OCI-LY7 (cell line): ENCODE data around the gene ACER1.

Source experiments
- EZH2phosphoT487 ChIP-seq: fragments of 200-600 bp; sonication (generic); IDR thresholded peaks from 2 replicates; pipeline ENCODE4 v1.6.1; 2018; ENCODE audit warnings: low read depth, borderline replicate concordance, mild to moderate bottlenecking, mixed run types, antibody characterized with exemption, low read length, moderate library complexity, mixed read lengths
- TF ChIP-seq, protein P1 (sequence below): fragments of 200-600 bp; sonication (generic); conservative IDR thresholded peaks from 2 replicates; pipeline ENCODE4 v1.5.1; 2014; ENCODE audit warnings: mild to moderate bottlenecking, antibody characterized with exemption, low read length, moderate library complexity, mixed read lengths

DNA sequence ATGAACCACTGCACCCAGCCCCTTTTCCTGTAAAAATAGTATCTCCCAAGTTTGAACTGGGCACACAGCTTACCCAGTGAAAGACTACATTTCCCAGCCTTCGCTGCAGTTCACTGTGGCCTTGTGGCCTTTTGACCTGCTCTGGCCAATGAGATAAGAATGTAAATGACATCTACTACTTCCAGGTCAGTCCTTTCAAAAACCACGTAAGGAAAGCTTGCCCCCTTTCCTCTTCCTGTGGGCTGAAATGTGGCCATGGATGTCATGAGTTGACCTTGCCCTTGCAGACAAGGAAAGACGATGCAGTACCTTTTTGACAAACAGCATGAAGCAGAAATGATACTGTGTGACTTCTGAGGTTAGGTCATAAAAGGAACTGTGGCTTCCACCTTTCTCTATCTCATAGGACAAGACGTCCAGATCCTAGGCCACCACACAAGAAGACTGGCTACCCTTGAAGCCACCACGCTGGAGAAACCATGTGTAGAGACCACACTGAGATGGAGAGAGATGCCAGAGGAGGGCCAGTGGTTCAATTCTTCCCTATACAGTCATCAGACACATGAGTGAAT, 19.9 kb downstream of the ACER1 start:
- TF ChIP-seq, protein P1, sequence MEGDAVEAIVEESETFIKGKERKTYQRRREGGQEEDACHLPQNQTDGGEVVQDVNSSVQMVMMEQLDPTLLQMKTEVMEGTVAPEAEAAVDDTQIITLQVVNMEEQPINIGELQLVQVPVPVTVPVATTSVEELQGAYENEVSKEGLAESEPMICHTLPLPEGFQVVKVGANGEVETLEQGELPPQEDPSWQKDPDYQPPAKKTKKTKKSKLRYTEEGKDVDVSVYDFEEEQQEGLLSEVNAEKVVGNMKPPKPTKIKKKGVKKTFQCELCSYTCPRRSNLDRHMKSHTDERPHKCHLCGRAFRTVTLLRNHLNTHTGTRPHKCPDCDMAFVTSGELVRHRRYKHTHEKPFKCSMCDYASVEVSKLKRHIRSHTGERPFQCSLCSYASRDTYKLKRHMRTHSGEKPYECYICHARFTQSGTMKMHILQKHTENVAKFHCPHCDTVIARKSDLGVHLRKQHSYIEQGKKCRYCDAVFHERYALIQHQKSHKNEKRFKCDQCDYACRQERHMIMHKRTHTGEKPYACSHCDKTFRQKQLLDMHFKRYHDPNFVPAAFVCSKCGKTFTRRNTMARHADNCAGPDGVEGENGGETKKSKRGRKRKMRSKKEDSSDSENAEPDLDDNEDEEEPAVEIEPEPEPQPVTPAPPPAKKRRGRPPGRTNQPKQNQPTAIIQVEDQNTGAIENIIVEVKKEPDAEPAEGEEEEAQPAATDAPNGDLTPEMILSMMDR: no peak
- TF ChIP-seq EZH2phosphoT487: no peak
